H1 (cell line): ENCODE data around the gene GADL1. TPM values are rescaled to one million over a fixed set of nuclear protein-coding genes. Genes with fewer than 3 reads are reported as not detected.

ENCODE experiments used
- CTCF ChIA-PET: fragments of 300-600 bp; sonication (Branson Sonifier 250); formaldehyde crosslinking; loops from one replicate; lab custom pipeline; 2021; ENCODE audit not compliant: partially characterized antibody; lab: Charles Lee
- POLR2A ChIA-PET: fragments of 300-600 bp; sonication (Branson Sonifier 250); formaldehyde crosslinking; loops from one replicate; lab custom pipeline; 2021; ENCODE audit warnings: inconsistent platforms; ENCODE audit not compliant: partially characterized antibody; lab: Charles Lee
- DNase-seq, 2 experiments: peaks; one replicate each; pipeline versions ENCODE4 v3.0.0 to v3.0.0-alpha.2; 2010 to 2022; ENCODE audit warnings: low spot score in 2 of 2, low read depth in 1 of 2, mixed read lengths in 1 of 2
- FAIRE-seq: peaks from 2 replicates; lab custom pipeline; 2011; peaks lifted over from hg19 to GRCh38; lab: Jason Lieb, UNC
- H2AFZ ChIP-seq: 2 replicates; pipeline ENCODE4 v1.8.1; 2012; ENCODE audit warnings: low read length, inconsistent platforms
- H2AK5ac ChIP-seq: 2 replicates; pipeline ENCODE4 v1.6.1; 2013; ENCODE audit warnings: low read depth, low read length
- H2BK120ac ChIP-seq: replicated peaks from 2 replicates; pipeline ENCODE3; 2013; ENCODE audit warnings: low read depth, low read length, inconsistent platforms
- H2BK12ac ChIP-seq: 2 replicates; pipeline ENCODE4 v1.6.1; 2013; ENCODE audit warnings: low read depth, low read length
- H2BK15ac ChIP-seq: 2 replicates; pipeline ENCODE4 v1.6.1; 2013; ENCODE audit warnings: low read length
- H2BK20ac ChIP-seq: 2 replicates; pipeline ENCODE4 v1.6.1; 2013; ENCODE audit warnings: low read length
- H2BK5ac ChIP-seq: 2 replicates; pipeline ENCODE4 v1.6.1; 2013; ENCODE audit warnings: low read depth, low read length
- H3K14ac ChIP-seq: 2 replicates; pipeline ENCODE4 v1.6.1; 2013; ENCODE audit warnings: inconsistent platforms; ENCODE audit not compliant: insufficient read length
- H3K18ac ChIP-seq: 2 replicates; pipeline ENCODE4 v1.6.1; 2013; ENCODE audit warnings: low read length; ENCODE audit errors: extremely low read depth
- H3K23ac ChIP-seq: 2 replicates; pipeline ENCODE4 v1.6.1; 2013; ENCODE audit warnings: inconsistent platforms; ENCODE audit not compliant: insufficient read length
- H3K23me2 ChIP-seq: 2 replicates; pipeline ENCODE4 v1.6.1; 2013; ENCODE audit warnings: low read depth, low read length
- H3K27ac ChIP-seq: 2 replicates; pipeline ENCODE4 v1.6.1; 2011; ENCODE audit warnings: low read depth, low read length, inconsistent platforms
- H3K27me3 ChIP-seq, 4 experiments: replicated peaks in 1 of 4; 1 replicate in 1 of 4; 2 replicates in 3 of 4; pipeline versions ENCODE4 v1.6.1 to v1.8.1; 2011 to 2013; ENCODE audit warnings: low read length in 3 of 4, mild to moderate bottlenecking in 3 of 4, inconsistent platforms in 2 of 4, mixed read lengths in 2 of 4, moderate library complexity in 1 of 4; ENCODE audit not compliant: control insufficient read depth in 3 of 4, insufficient read depth in 3 of 4; ENCODE audit errors: extremely low read depth in 1 of 4
- H3K36me3 ChIP-seq, 4 experiments: 2 replicates each; pipeline versions ENCODE4 v1.6.1 to v1.8.1; 2011 to 2013; ENCODE audit warnings: mild to moderate bottlenecking in 4 of 4, low read length in 3 of 4, moderate library complexity in 2 of 4, control low read depth in 1 of 4, inconsistent platforms in 1 of 4; ENCODE audit not compliant: insufficient read depth in 4 of 4, control insufficient read depth in 2 of 4
- H3K4ac ChIP-seq: replicated peaks from 2 replicates; pipeline ENCODE3; 2013; ENCODE audit warnings: low read length, low read depth, mixed read lengths, inconsistent platforms; ENCODE audit not compliant: insufficient read length
- H3K4me1 ChIP-seq, 4 experiments: replicated peaks in 1 of 4; 1 replicate in 1 of 4; 2 replicates in 3 of 4; pipeline versions ENCODE4 v1.6.1 to v1.8.1; 2011 to 2013; ENCODE audit warnings: low read length in 3 of 4, inconsistent platforms in 2 of 4, mixed read lengths in 1 of 4; ENCODE audit not compliant: insufficient read depth in 4 of 4, control insufficient read depth in 3 of 4
- H3K4me2 ChIP-seq, 2 experiments: 2 replicates each; pipeline versions ENCODE4 v1.6.1 to v1.8.1; 2011 to 2013; ENCODE audit warnings: low read depth in 2 of 2, low read length in 2 of 2, control low read depth in 1 of 2, inconsistent platforms in 1 of 2, mild to moderate bottlenecking in 1 of 2; ENCODE audit not compliant: insufficient read depth in 1 of 2
- H3K4me3 ChIP-seq, 4 experiments: fragments of 200-600, 300-600 bp in 1 of 4; sonication (generic), shearing (Covaris generic), sonication (Bioruptor Twin) in 1 of 4; 2 replicates each; pipeline versions ENCODE4 v1.5.1 to v1.8.1; 2011 to 2016; ENCODE audit warnings: low read length in 4 of 4, low read depth in 3 of 4, control low read depth in 2 of 4, inconsistent platforms in 2 of 4, mild to moderate bottlenecking in 2 of 4, mixed read lengths in 1 of 4, moderate library complexity in 1 of 4; ENCODE audit not compliant: insufficient read depth in 2 of 4; ENCODE audit errors: extremely low read depth in 1 of 4
- H3K56ac ChIP-seq: replicated peaks from 2 replicates; pipeline ENCODE3; 2013; ENCODE audit warnings: low read depth, mild to moderate bottlenecking, mixed read lengths, low read length, inconsistent platforms; ENCODE audit not compliant: insufficient read length
- H3K79me1 ChIP-seq: 2 replicates; pipeline ENCODE4 v1.6.1; 2013; ENCODE audit warnings: low read depth, low read length, control low read depth
- H3K79me2 ChIP-seq, 2 experiments: 2 replicates each; pipeline versions ENCODE4 v1.6.1 to v1.8.1; 2012 to 2013; ENCODE audit warnings: low read length in 2 of 2, mild to moderate bottlenecking in 2 of 2, inconsistent platforms in 1 of 2; ENCODE audit not compliant: insufficient read depth in 2 of 2, control insufficient read depth in 1 of 2
- H3K9ac ChIP-seq, 4 experiments: replicated peaks in 1 of 4; 1 replicate in 1 of 4; 2 replicates in 3 of 4; pipeline versions ENCODE4 v1.6.1 to v1.8.1; 2011 to 2013; ENCODE audit warnings: low read depth in 3 of 4, low read length in 3 of 4, control low read depth in 2 of 4, mild to moderate bottlenecking in 2 of 4, moderate library complexity in 2 of 4, inconsistent platforms in 1 of 4; ENCODE audit errors: extremely low read depth in 1 of 4
- H3K9me3 ChIP-seq, 2 experiments: 2 replicates each; pipeline versions ENCODE4 v1.6.1 to v1.8.1; 2012 to 2013; ENCODE audit warnings: mild to moderate bottlenecking in 2 of 2, moderate library complexity in 2 of 2, control low read depth in 1 of 2, inconsistent platforms in 1 of 2, low read depth in 1 of 2, low read length in 1 of 2, mixed read lengths in 1 of 2; ENCODE audit not compliant: insufficient read depth in 2 of 2
- H4K20me1 ChIP-seq, 2 experiments: replicated peaks in 1 of 2; 2 replicates each; pipeline versions ENCODE3 to v1.8.1; 2011 to 2013; ENCODE audit warnings: inconsistent platforms in 2 of 2, low read length in 2 of 2, mild to moderate bottlenecking in 1 of 2; ENCODE audit not compliant: insufficient read depth in 2 of 2, control insufficient read depth in 1 of 2
- H4K5ac ChIP-seq: 2 replicates; pipeline ENCODE4 v1.6.1; 2013; ENCODE audit warnings: low read length, low read depth, mixed read lengths, inconsistent platforms; ENCODE audit not compliant: insufficient read length
- H4K8ac ChIP-seq: 2 replicates; pipeline ENCODE4 v1.8.0; 2013; ENCODE audit warnings: mild to moderate bottlenecking, moderate library complexity, low read length, inconsistent platforms; ENCODE audit not compliant: insufficient read depth; ENCODE audit errors: extremely low read depth
- H4K91ac ChIP-seq: replicated peaks from 2 replicates; pipeline ENCODE3; 2013; ENCODE audit warnings: low read length, mixed read lengths, inconsistent platforms; ENCODE audit not compliant: insufficient read length
- CBX5 ChIP-seq: fragments of 300-800, 300-1000 bp; sonication (generic); IDR thresholded peaks from 2 replicates; pipeline ENCODE4 v1.7.1; 2016; ENCODE audit warnings: antibody characterized with exemption, low read length, low read depth
- E2F6 ChIP-seq: IDR thresholded peaks from 2 replicates; pipeline ENCODE4 v1.6.1; 2012; ENCODE audit warnings: inconsistent platforms
- HDAC2 ChIP-seq, 2 experiments: fragments of 300-600 bp in 1 of 2; sonication (generic) in 1 of 2; IDR thresholded peaks; 2 replicates each; pipeline ENCODE4 v1.6.1; 2011 to 2012; ENCODE audit warnings: low read depth in 2 of 2, low read length in 2 of 2, mild to moderate bottlenecking in 2 of 2, moderate library complexity in 2 of 2, borderline replicate concordance in 1 of 2, inconsistent platforms in 1 of 2
- NRF1 ChIP-seq: IDR thresholded peaks from 2 replicates; pipeline ENCODE4 v1.6.1; 2011; ENCODE audit warnings: mild to moderate bottlenecking, low read depth, low read length, improper control_type of control experiment
- SIN3A ChIP-seq, 2 experiments: IDR thresholded peaks in 1 of 2; conservative IDR thresholded peaks in 1 of 2; 2 replicates each; pipeline ENCODE4 v1.6.1; 2011 to 2012; ENCODE audit warnings: low read length in 2 of 2, improper control_type of control experiment in 1 of 2, low read depth in 1 of 2, mild to moderate bottlenecking in 1 of 2
- SIX5 ChIP-seq: IDR thresholded peaks from 2 replicates; pipeline ENCODE4 v1.6.1; 2011; ENCODE audit warnings: mild to moderate bottlenecking, low read depth, low read length
- WGBS, 2 experiments: shearing (Covaris generic) in 1 of 2; methylation state at CpG; one replicate each; pipeline versions ENCODE4 v1.1.6 to v1.1.7; 2013 to 2015; ENCODE audit warnings: low lambda C conversion rate in 2 of 2, mixed read lengths in 2 of 2, inconsistent platforms in 1 of 2, low coverage in 1 of 2, missing lambda C conversion rate in 1 of 2; ENCODE audit not compliant: insufficient replicate concordance in 2 of 2, insufficient coverage in 1 of 2, insufficient read length in 1 of 2; ENCODE audit errors: extremely low coverage in 1 of 2, missing lambda C conversion rate in 1 of 2; 5-methylcytosine and 5-hydroxymethylcytosine counted together
- polyA plus RNA-seq, 7 experiments: library from polyadenylated mRNA; depleted of rRNA in 3 of 7; stranded (reverse) in 5 of 7; unstranded in 2 of 7; fragments of >200 nt in 5 of 7; fragments of 200-250 nt in 2 of 7; gene quantifications; 1 replicate in 5 of 7; 2 replicates in 1 of 7; 4 replicates in 1 of 7; pipeline versions ENCODE4 v1.2.1 to v1.2.3, GENCODE V29; 2011 to 2013; ENCODE audit warnings: missing spikeins in 2 of 7, mixed read lengths in 2 of 7
- total RNA-seq: library from RNA; stranded (reverse); fragmentation: NEBNext Ultra II Directional; extraction: Animal tissue kit (Norgen Biotek cat#: 25700); gene quantifications from 2 replicates; pipeline ENCODE4 v1.2.1, GENCODE V29; 2021

The GADL1 gene
- total and polyA plus RNA-seq, 2 of the 8 experiments (the other 6 are each of a cell fraction or from before 2014, with no cell fraction given), result 0.03 to 0.30 TPM

- Histone ChIP-seq H4K5ac (no peak overlapping the region), H3K79me1 (no peaks in the 10 kb centered on the region), H3K23me2 (no peaks in the 10 kb centered on the region), H4K8ac (no peak overlapping the region), H2BK20ac (no peak overlapping the region), H3K9me3 (no peaks in the 10 kb centered on the region), H3K56ac (no peak overlapping the region), H2AFZ (no peak overlapping the region), H3K18ac (no peak overlapping the region), H3K27me3 (no peaks in the 10 kb centered on the region), H2BK15ac (no peak overlapping the region), H3K36me3 (no peaks in the 10 kb centered on the region), H2BK5ac (no peak overlapping the region), H3K14ac (no peak overlapping the region), H2AK5ac (no peak overlapping the region), H3K4me2 (no peak overlapping the region), H4K20me1 (no peaks in the 10 kb centered on the region), H3K23ac (no peak overlapping the region), H2BK120ac (no peak overlapping the region), H3K79me2 (no peaks in the 10 kb centered on the region), H4K91ac (no peak overlapping the region), H3K4ac (no peak overlapping the region), H3K4me3 (no peak overlapping the region), H3K9ac (no peak overlapping the region), H2BK12ac (no peak overlapping the region), H3K4me1 (no peaks in the 10 kb centered on the region), H3K27ac (no peak overlapping the region)
- TF ChIP-seq HDAC2 (IDR thresholded peaks at IDR 0.05; ENCODE audit: borderline replicate concordance in 1 of 2, low read depth in 2 of 2, low read length in 2 of 2), result no peak
- TF ChIP-seq CBX5, result no peak
- no peak for TF ChIP-seq SIX5
- no peak for TF ChIP-seq E2F6
- TF ChIP-seq NRF1, result no peak
- TF ChIP-seq SIN3A (conservative IDR thresholded peaks at IDR 0.05 in 1 of 2, IDR thresholded peaks at IDR 0.05 in 1 of 2; ENCODE audit: low read depth in 1 of 2, low read length in 2 of 2), result no peak
- FAIRE-seq, result no peak
- WGBS, 2 experiments, result 84% methylated on average over 10 of the region's 10 CpGs; no CpG with 5 or more reads in 1 of the 2 experiments
- CTCF ChIA-PET, result interaction anchor here (0.9 kb wide), 1 partner anchor 9 kb away, joined by 3 read pairs; no protein-coding TSS in a partner anchor
- POLR2A ChIA-PET, result no interaction called here
- DNase-seq, result no peak
Observed at GRCh38 chr3:30843877-30844276, 50.6 kb downstream of the GADL1 start.
